ENCODE results near the gene MIOX.
"Not testable (repeated sequence)": the region's sequence is repeated elsewhere in the genome, so short reads cannot be mapped to it uniquely, and the experiment has no call there.

MIOX gene

DNA sequence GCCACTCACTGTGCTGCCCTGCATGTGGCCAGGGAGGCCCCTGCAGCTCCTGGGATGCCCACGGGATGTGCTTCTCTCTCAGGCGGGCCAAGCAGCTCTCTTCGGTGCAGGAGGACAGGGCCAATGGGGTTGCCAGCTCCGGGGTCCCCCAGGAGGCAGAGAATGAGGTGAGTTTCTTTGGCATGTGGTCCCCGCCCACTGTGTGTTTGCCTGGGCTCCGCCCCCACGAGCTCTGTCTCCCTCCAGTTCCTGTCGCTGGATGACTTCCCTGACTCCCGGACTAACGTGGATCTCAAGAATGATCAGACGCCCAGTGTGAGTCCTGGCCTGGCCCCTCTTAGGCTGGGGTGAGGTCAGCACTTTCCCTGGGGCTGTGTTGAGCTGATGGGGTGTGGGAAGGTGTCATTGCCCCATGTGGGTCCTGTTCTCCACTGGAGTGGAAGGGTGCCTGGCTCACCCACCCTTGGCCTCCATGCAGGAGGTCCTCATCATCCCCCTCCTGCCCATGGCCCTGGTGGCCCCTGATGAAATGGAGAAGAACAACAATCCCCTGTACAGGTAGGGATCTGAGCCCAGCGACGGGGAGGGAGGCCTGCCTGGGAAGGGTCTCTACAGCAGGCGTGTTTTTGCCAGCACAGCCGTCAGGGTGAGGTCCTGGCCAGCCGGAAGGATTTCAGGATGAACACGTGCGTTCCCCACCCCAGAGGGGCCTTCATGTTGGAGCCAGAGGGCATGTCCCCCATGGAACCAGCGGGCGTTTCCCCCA lies 31.0 kb downstream of the MIOX start:
- Histone ChIP-seq H3K36me3 (replicated peaks) (peaks cover 63% of the 10 kb centered on the region), H3K4me3 (no peak overlapping the region), H3K9me3 (no peaks in the 10 kb centered on the region), H3K27me3 (ENCODE audit: low read depth) (no peaks in the 10 kb centered on the region), H3K4me1 (no peaks in the 10 kb centered on the region)
- in situ Hi-C loops (cut with MboI; ENCODE audit: low sequenced_read_pairs): loop anchor here (10.0 kb wide), 1 partner anchor 263 kb away; the partner anchor contains the start of gene HDAC10
- no peak for DNase-seq (ENCODE audit: low spot score in 2 of 2)

DNA sequence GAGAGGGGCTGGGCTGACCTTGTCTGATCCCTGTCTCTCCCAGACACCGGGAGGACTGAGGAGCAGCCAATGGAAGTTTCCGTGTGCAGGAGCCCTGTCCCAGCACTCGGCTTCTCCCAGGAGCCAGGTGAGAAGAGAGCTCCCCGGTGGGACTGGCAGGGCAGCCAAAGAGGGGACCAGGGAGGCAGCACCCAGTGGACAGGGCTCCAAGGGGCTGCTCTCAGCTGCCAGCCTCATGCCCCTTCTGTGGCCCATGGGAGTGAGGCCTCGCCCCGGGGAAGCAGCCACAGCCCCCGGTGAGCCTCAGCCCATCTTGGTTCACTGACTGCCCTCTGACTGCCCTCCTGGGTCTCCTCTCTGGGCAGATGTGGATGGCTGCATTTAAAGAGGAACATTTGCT lies 31.9 kb downstream of the MIOX start:
- H3K36me3 ChIP-seq (replicated peaks): peaks cover 68% of the 10 kb centered on the region
- H3K4me1 ChIP-seq: no peaks in the 10 kb centered on the region
- H3K9me3 ChIP-seq: no peaks in the 10 kb centered on the region
- DNase-seq (ENCODE audit: low spot score in 2 of 2): no peak
- in situ Hi-C loops (cut with MboI; ENCODE audit: low sequenced_read_pairs): loop anchor here (10.0 kb wide), 1 partner anchor 264 kb away; the partner anchor contains the start of gene HDAC10
- H3K4me3 ChIP-seq: no peak overlapping the region
- H3K27me3 ChIP-seq (ENCODE audit: low read depth): no peaks in the 10 kb centered on the region

DNA sequence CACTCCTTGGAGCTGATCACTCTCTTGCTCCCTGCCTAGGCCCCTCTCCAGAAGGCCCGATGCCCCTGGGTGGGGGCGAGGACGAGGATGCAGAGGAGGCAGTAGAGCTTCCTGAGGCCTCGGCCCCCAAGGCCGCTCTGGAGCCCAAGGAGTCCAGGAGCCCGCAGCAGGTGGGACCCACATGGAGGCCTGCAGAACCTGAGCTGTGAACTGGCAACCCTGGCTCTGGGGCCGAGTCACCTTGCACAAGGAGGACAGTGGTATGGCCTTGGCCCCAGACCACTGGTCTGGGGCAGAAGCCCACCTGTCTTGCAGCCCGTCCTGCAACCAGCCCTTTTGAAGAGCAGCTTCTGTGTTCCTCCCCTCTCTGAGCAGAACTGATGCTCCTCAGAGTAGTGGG lies 32.5 kb downstream of the MIOX start:
- no peaks in the 10 kb centered on the region for H3K27me3 ChIP-seq (ENCODE audit: low read depth)
- peaks cover 74% of the 10 kb centered on the region for H3K36me3 ChIP-seq (replicated peaks)
- no peaks in the 10 kb centered on the region for H3K4me1 ChIP-seq

GRCh38 chr22:50520184-50520583 lies 33.5 kb downstream of the MIOX start:
- in situ Hi-C loops (cut with MboI; ENCODE audit: low sequenced_read_pairs): not testable (repeated sequence)

More for the DNA sequence above, 32.5 kb downstream of the MIOX start:
- H3K9me3 ChIP-seq: no peaks in the 10 kb centered on the region
- H3K4me3 ChIP-seq: no peak overlapping the region
- in situ Hi-C loops (cut with MboI; ENCODE audit: low sequenced_read_pairs): loop anchor here (10.0 kb wide), 1 partner anchor 264 kb away; the partner anchor contains the start of gene HDAC10
- no peak for DNase-seq (ENCODE audit: low spot score in 2 of 2)

GRCh38 chr22:50520826-50521453 lies 34.3 kb downstream of the MIOX start:
- peaks cover 74% of the 10 kb centered on the region for H3K36me3 ChIP-seq (replicated peaks)
- no peaks in the 10 kb centered on the region for H3K9me3 ChIP-seq
- H3K4me1 ChIP-seq: no peaks in the 10 kb centered on the region
- no peak overlapping the region for H3K4me3 ChIP-seq
- DNase-seq (ENCODE audit: low spot score in 2 of 2): no peak
- no peaks in the 10 kb centered on the region for H3K27me3 ChIP-seq (ENCODE audit: low read depth)
- in situ Hi-C loops (cut with MboI; ENCODE audit: low sequenced_read_pairs): no loop called here

More at GRCh38 chr22:50520184-50520583, 33.5 kb downstream of the MIOX start:
- H3K36me3 ChIP-seq (replicated peaks): peaks cover 75% of the 10 kb centered on the region
- not testable (repeated sequence) for DNase-seq (ENCODE audit: low spot score in 2 of 2); H3K9me3 ChIP-seq; H3K4me3 ChIP-seq; H3K27me3 ChIP-seq (ENCODE audit: low read depth); H3K4me1 ChIP-seq

DNA sequence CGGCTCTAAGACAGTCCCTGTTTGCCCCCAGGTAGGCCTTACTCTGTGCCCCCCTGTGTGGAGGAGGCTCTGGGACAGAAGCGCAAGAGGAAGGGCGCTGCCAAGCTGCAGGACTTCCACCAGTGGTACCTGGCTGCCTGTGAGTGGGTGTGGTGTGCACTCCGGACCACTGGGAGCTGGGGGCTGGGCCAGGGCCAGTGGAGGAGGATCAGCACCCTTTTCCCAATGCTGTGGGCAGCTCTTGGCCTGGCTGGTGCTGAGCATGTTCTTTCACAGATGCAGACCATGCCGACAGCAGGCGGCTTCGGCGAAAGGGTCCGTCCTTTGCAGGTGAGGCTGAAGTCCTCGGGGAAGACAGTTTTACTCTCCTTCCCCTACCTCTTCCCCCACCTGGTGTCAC lies 35.1 kb downstream of the MIOX start:
- no peaks in the 10 kb centered on the region for H3K9me3 ChIP-seq
- H3K36me3 ChIP-seq (replicated peaks): peaks cover 67% of the 10 kb centered on the region
- no peak for DNase-seq (ENCODE audit: low spot score in 2 of 2)
- H3K27me3 ChIP-seq (ENCODE audit: low read depth): no peaks in the 10 kb centered on the region
- in situ Hi-C loops (cut with MboI; ENCODE audit: low sequenced_read_pairs): no loop called here
- peaks cover 1% of the 10 kb centered on the region; the same call in 1 of the 2 replicates for H3K4me1 ChIP-seq
- no peak overlapping the region for H3K4me3 ChIP-seq

DNA sequence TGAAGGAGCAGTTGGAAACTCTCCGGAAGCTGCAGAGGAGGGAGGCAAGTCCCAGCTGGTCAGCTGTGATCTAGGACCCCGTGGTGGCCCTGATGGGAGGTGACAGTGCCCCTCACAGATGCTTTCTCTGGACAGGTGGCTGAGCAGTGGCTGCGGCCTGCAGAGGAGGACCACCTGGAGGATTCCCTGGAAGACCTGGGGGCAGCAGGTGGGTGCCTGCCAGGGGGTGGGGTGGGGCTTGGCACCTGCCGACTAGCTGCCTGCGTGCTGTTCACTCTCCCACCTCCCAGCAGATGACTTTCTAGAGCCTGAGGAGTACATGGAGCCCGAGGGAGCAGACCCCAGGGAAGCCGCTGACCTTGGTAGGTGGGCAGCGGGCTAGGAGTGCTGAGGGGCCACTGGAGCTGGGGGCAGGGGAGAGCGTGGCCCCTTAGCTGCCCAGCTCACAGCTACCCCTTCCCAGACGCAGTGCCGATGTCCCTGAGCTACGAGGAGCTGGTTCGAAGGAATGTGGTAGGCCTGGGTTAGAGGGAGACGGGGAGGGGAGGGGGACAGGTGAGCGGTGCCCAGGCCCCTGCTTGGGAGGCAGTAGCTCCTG lies 35.6 kb downstream of the MIOX start:
- Histone ChIP-seq H3K36me3 (replicated peaks) (peaks cover 64% of the 10 kb centered on the region), H3K4me1 (peaks cover 7% of the 10 kb centered on the region; the same call in 1 of the 2 replicates), H3K9me3 (no peaks in the 10 kb centered on the region), H3K4me3 (no peak overlapping the region), H3K27me3 (ENCODE audit: low read depth) (no peaks in the 10 kb centered on the region)
- no peak for DNase-seq (ENCODE audit: low spot score in 2 of 2)
- in situ Hi-C loops (cut with MboI; ENCODE audit: low sequenced_read_pairs): no loop called here

DNA sequence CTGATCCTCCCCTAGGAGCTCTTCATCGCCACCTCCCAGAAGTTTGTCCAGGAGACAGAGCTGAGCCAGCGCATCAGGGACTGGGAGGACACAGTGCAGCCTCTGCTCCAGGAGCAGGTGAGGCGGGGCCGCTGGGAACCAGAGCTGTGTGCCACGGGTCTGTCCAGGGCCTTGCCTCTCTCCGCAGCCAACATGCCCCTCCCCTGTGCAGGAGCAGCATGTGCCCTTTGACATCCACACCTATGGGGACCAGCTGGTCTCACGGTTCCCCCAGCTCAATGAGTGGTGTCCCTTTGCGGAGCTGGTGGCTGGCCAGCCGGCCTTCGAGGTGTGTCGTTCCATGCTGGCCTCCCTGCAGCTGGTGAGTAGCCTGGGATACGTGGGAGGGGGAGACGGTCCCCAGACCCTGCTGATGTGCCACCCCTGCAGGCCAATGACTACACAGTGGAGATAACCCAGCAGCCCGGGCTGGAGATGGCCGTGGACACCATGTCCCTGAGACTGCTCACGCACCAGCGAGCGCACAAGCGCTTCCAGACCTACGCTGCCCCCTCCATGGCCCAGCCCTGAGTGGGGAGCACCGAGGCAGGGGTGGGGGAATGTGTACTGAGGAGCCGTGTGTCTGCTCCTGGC lies 36.3 kb downstream of the MIOX start:
- in situ Hi-C loops (cut with MboI; ENCODE audit: low sequenced_read_pairs): no loop called here
- peaks cover 59% of the 10 kb centered on the region for H3K36me3 ChIP-seq (replicated peaks)
- no peaks in the 10 kb centered on the region for H3K27me3 ChIP-seq (ENCODE audit: low read depth)

DNA sequence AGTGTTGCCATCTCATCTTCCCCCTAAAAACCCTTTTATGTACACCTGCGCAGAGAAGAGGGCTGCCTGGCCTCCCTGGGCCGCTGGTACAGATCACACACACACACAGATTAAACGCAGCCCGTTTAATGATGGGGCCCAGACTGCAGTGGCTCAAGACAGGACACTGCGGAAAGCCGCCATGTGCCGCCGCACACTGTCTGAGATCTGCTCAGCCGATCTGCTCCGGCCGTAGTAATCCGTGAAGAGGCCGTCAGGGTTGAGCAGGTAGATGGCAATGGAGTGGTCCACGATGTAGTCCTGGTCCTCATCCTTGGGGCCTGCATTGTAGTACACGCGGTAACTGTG lies 36.8 kb downstream of the MIOX start:
- in situ Hi-C loops (cut with MboI; ENCODE audit: low sequenced_read_pairs): no loop called here
- Histone ChIP-seq H3K4me1 (peaks cover 8% of the 10 kb centered on the region; the same call in 1 of the 2 replicates), H3K4me3 (no peak overlapping the region), H3K27me3 (ENCODE audit: low read depth) (no peaks in the 10 kb centered on the region), H3K9me3 (no peaks in the 10 kb centered on the region), H3K36me3 (replicated peaks) (peaks cover 54% of the 10 kb centered on the region)
- no peak for DNase-seq (ENCODE audit: low spot score in 2 of 2)

More for the DNA sequence above, 36.3 kb downstream of the MIOX start:
- H3K4me1 ChIP-seq: peaks cover 8% of the 10 kb centered on the region; the same call in 1 of the 2 replicates
- no peak overlapping the region for H3K4me3 ChIP-seq
- no peaks in the 10 kb centered on the region for H3K9me3 ChIP-seq
- DNase-seq (ENCODE audit: low spot score in 2 of 2): no peak

- peaks cover 8% of the 10 kb centered on the region; the same call in 1 of the 2 replicates for H3K4me1 ChIP-seq
- DNase-seq (ENCODE audit: low spot score in 2 of 2): peak in 1 of 2 experiments; percentile 23
- H3K4me3 ChIP-seq: peak overlapping the region; percentile 87
- no peaks in the 10 kb centered on the region for H3K27me3 ChIP-seq (ENCODE audit: low read depth)
- in situ Hi-C loops (cut with MboI; ENCODE audit: low sequenced_read_pairs): no loop called here
- no peaks in the 10 kb centered on the region for H3K9me3 ChIP-seq
- peaks cover 50% of the 10 kb centered on the region for H3K36me3 ChIP-seq (replicated peaks)
These were observed 37.4 kb downstream of the MIOX start for GRCh38 chr22:50523806-50524675.

DNA sequence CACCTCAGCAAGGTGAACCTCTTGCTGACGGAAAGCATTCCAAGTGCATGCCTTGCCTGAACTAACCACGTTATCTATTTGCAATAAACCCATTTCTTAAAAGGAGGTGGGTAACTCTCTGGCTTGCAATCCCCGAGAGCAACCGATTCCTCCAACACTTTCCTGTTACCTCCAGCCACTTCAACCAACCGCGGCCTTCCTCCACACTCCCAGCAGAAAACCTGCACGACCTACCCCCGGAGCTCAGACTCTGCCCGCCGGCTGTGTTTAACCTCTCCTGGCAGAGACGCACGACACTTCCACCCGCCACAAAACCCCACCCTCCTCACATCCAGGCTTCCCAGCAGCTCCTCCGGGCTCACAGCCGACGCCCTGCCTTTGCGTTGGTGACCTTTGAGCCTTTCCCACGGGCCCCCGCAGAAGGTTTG lies 38.0 kb downstream of the MIOX start:
- H3K27me3 ChIP-seq (ENCODE audit: low read depth): no peaks in the 10 kb centered on the region
- DNase-seq (ENCODE audit: low spot score in 2 of 2): no peak
- H3K4me1 ChIP-seq: peaks cover 8% of the 10 kb centered on the region; the same call in 1 of the 2 replicates
- H3K9me3 ChIP-seq: no peaks in the 10 kb centered on the region
- H3K36me3 ChIP-seq (replicated peaks): peaks cover 43% of the 10 kb centered on the region
- in situ Hi-C loops (cut with MboI; ENCODE audit: low sequenced_read_pairs): no loop called here
- peak overlapping the region; percentile 87 for H3K4me3 ChIP-seq

DNA sequence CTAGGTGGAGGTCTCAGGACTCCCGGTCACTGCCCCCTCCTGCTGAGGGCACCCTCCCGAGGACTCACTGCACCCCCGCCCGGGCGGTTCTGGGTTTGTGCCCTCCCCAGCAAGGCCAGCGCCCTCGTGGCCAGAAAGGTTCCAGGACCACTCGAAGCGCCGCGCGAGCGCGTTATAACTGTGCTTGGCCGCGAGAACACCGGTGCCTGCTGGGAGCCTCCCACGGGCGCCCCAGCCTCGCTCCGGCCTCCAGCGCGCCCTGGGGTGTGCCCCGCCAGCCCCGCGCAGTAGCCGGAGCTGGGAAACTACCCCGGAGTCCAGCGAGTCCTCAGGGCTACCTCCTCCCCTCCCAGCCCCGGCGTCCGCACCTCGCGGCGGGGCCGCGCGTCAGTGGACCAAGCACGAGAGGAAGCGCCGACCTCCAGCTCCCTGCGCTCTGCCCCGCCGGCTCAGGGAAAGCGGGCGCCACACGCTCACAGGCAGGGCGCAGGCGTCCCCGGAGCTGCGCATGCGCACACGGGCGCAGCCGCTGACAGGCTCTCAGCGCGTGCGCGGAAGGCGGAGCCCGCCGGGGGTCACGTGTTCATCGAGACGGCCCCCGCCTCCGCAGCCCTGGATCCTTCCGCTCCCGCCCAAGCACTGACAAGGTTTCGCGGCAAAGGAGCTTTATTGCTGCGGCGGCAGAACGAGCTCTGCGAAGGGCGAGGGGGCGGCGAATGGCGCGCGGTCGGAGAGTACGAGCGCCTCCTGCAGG lies 38.6 kb downstream of the MIOX start, which contains the start of gene SCO2:
Gene SCO2, minus strand, starts transcription at position 495 of the 754 bp plus-strand sequence. CDS start 1,187 bp downstream, outside the sequence.
- no peaks in the 10 kb centered on the region for H3K27me3 ChIP-seq (ENCODE audit: low read depth)
- H3K4me1 ChIP-seq: peaks cover 9% of the 10 kb centered on the region
- H3K36me3 ChIP-seq (replicated peaks): peaks cover 42% of the 10 kb centered on the region
- H3K9me3 ChIP-seq: no peaks in the 10 kb centered on the region
- peak within 1 kb of the TSS; percentile 87 for H3K4me3 ChIP-seq
- in situ Hi-C loops (cut with MboI; ENCODE audit: low sequenced_read_pairs): no loop called here
- DNase-seq (ENCODE audit: low spot score in 2 of 2): peak; percentile 92 to 98

All from HAP-1 (cell line).